ENCODE measurements around the gene MRPL51. TPM values are rescaled to one million over a fixed set of nuclear protein-coding genes. Genes with fewer than 3 reads are reported as not detected.
A peak's percentile ranks its signal among the peaks of the same experiment; 100 is the strongest.
"Not testable (repeated sequence)": the region's sequence is repeated elsewhere in the genome, so short reads cannot be mapped to it uniquely, and the experiment has no call there.

Gene MRPL51
- total RNA-seq, 6 experiments from 2014 or later, result 38.2 to 104 (median 80.2) TPM

- peak; percentile 69 to 80 (median 78) for DNase-seq
- intact Hi-C loops (cut with DNase I), result loop anchor here in 1 of 2 donors (10.0 kb wide), 1 partner anchor 203 kb away; no protein-coding TSS in a partner anchor
- Histone ChIP-seq H3K36me3 (peaks cover 7 to 33% (median 22%) of the 10 kb centered on the region in 4 donors), H3K4me1 (peaks cover 5 to 41% (median 17%) of the 10 kb centered on the region in 4 donors), H3K27ac (peak overlapping the region; percentile 44 to 59 (median 49))
- TF ChIP-seq, protein P1, sequence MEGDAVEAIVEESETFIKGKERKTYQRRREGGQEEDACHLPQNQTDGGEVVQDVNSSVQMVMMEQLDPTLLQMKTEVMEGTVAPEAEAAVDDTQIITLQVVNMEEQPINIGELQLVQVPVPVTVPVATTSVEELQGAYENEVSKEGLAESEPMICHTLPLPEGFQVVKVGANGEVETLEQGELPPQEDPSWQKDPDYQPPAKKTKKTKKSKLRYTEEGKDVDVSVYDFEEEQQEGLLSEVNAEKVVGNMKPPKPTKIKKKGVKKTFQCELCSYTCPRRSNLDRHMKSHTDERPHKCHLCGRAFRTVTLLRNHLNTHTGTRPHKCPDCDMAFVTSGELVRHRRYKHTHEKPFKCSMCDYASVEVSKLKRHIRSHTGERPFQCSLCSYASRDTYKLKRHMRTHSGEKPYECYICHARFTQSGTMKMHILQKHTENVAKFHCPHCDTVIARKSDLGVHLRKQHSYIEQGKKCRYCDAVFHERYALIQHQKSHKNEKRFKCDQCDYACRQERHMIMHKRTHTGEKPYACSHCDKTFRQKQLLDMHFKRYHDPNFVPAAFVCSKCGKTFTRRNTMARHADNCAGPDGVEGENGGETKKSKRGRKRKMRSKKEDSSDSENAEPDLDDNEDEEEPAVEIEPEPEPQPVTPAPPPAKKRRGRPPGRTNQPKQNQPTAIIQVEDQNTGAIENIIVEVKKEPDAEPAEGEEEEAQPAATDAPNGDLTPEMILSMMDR (IDR thresholded peaks at IDR 0.05), result peak; percentile 77 to 87 (median 86)
- H3K4me3 ChIP-seq, H3K9me3 ChIP-seq, H3K27me3 ChIP-seq, ATAC-seq: not testable (repeated sequence)
- 0% methylated on average over 1 of the region's 17 CpGs for WGBS (ENCODE audit: insufficient coverage, low coverage, low lambda C conversion rate, missing lambda C conversion rate)
Measured at GRCh38 chr12:6537580-6538419, 44.7 kb upstream of the MRPL51 start.

GRCh38 chr12:6536894-6537579, 44.0 kb upstream of the MRPL51 start:
- Histone ChIP-seq H3K36me3 (peaks cover 7 to 33% (median 22%) of the 10 kb centered on the region in 4 donors), H3K4me1 (peaks cover 5 to 42% (median 20%) of the 10 kb centered on the region in 4 donors), H3K9me3 (no peaks in the 10 kb centered on the region), H3K27me3 (no peaks in the 10 kb centered on the region), H3K4me3 (peak overlapping the region in 1 of 3 donors; percentile 82), H3K27ac (peak overlapping the region; percentile 59 to 97 (median 93))
- TF ChIP-seq, protein P1 (IDR thresholded peaks at IDR 0.05), result no peak
- TF ChIP-seq POLR2A (IDR thresholded peaks at IDR 0.05), result no peak
- DNase-seq (no peak), ATAC-seq (no peak)
- WGBS (ENCODE audit: insufficient coverage, low coverage, low lambda C conversion rate, missing lambda C conversion rate), result 73% methylated on average over 6 of the region's 19 CpGs
- intact Hi-C loops (cut with DNase I), result loop anchor here in 1 of 2 donors (10.0 kb wide), 1 partner anchor 202 kb away; no protein-coding TSS in a partner anchor

DNA sequence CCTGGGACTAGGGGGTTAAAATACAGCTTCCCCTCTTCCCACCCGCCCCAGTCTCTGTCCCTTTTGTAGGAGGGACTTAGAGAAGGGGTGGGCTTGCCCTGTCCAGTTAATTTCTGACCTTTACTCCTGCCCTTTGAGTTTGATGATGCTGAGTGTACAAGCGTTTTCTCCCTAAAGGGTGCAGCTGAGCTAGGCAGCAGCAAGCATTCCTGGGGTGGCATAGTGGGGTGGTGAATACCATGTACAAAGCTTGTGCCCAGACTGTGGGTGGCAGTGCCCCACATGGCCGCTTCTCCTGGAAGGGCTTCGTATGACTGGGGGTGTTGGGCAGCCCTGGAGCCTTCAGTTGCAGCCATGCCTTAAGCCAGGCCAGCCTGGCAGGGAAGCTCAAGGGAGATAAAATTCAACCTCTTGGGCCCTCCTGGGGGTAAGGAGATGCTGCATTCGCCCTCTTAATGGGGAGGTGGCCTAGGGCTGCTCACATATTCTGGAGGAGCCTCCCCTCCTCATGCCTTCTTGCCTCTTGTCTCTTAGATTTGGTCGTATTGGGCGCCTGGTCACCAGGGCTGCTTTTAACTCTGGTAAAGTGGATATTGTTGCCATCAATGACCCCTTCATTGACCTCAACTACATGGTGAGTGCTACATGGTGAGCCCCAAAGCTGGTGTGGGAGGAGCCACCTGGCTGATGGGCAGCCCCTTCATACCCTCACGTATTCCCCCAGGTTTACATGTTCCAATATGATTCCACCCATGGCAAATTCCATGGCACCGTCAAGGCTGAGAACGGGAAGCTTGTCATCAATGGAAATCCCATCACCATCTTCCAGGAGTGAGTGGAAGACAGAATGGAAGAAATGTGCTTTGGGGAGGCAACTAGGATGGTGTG, 43.1 kb upstream of the MRPL51 start:
- WGBS (ENCODE audit: insufficient coverage, low coverage, low lambda C conversion rate, missing lambda C conversion rate), result 27% methylated on average over 9 of the region's 10 CpGs
- peak overlapping the region; percentile 82 to 99 (median 88) for H3K4me3 ChIP-seq
- H3K27me3 ChIP-seq, result no peaks in the 10 kb centered on the region
- no peaks in the 10 kb centered on the region for H3K9me3 ChIP-seq
- TF ChIP-seq, protein P1 (IDR thresholded peaks at IDR 0.05), result no peak
- TF ChIP-seq POLR2A (IDR thresholded peaks at IDR 0.05), result no peak
- intact Hi-C loops (cut with DNase I), result loop anchor here in 1 of 2 donors (10.0 kb wide), 1 partner anchor 201 kb away; no protein-coding TSS in a partner anchor
- no peak for ATAC-seq
- no peak for DNase-seq
- peak overlapping the region; percentile 93 to 97 (median 95) for H3K27ac ChIP-seq
- H3K36me3 ChIP-seq, result peaks cover 7 to 34% (median 22%) of the 10 kb centered on the region in 4 donors
- peaks cover 5 to 40% (median 20%) of the 10 kb centered on the region in 4 donors for H3K4me1 ChIP-seq

DNA sequence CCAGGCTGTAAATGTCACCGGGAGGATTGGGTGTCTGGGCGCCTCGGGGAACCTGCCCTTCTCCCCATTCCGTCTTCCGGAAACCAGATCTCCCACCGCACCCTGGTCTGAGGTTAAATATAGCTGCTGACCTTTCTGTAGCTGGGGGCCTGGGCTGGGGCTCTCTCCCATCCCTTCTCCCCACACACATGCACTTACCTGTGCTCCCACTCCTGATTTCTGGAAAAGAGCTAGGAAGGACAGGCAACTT, 42.6 kb upstream of the MRPL51 start:
- H3K27me3 ChIP-seq, result no peaks in the 10 kb centered on the region
- ATAC-seq (no peak), DNase-seq (no peak)
- H3K36me3 ChIP-seq, result peaks cover 7 to 40% (median 22%) of the 10 kb centered on the region in 4 donors
- intact Hi-C loops (cut with DNase I), result loop anchor here in 1 of 2 donors (10.0 kb wide), 1 partner anchor 201 kb away; no protein-coding TSS in a partner anchor
- H3K4me3 ChIP-seq, result peak overlapping the region; percentile 82 to 99 (median 88)
- no peak for TF ChIP-seq POLR2A (IDR thresholded peaks at IDR 0.05)
- TF ChIP-seq, protein P1 (IDR thresholded peaks at IDR 0.05), result no peak
- H3K9me3 ChIP-seq, result no peaks in the 10 kb centered on the region
- H3K4me1 ChIP-seq, result peaks cover 5 to 39% (median 20%) of the 10 kb centered on the region in 4 donors
- H3K27ac ChIP-seq, result peak overlapping the region; percentile 93 to 97 (median 95)
- WGBS (ENCODE audit: insufficient coverage, low coverage, low lambda C conversion rate, missing lambda C conversion rate), result 0% methylated on average over 4 of the region's 6 CpGs
